Inflammatory macrophage treated with lipopolysaccharide for 4 hours (primary cell): ENCODE data around the gene SNX19.
"Not testable (repeated sequence)": the region's sequence is repeated elsewhere in the genome, so short reads cannot be mapped to it uniquely, and the experiment has no call there.

Source experiments
- DNase-seq: peaks from one replicate; pipeline ENCODE4 v3.0.0-alpha.2; 2020

The SNX19 gene

DNA sequence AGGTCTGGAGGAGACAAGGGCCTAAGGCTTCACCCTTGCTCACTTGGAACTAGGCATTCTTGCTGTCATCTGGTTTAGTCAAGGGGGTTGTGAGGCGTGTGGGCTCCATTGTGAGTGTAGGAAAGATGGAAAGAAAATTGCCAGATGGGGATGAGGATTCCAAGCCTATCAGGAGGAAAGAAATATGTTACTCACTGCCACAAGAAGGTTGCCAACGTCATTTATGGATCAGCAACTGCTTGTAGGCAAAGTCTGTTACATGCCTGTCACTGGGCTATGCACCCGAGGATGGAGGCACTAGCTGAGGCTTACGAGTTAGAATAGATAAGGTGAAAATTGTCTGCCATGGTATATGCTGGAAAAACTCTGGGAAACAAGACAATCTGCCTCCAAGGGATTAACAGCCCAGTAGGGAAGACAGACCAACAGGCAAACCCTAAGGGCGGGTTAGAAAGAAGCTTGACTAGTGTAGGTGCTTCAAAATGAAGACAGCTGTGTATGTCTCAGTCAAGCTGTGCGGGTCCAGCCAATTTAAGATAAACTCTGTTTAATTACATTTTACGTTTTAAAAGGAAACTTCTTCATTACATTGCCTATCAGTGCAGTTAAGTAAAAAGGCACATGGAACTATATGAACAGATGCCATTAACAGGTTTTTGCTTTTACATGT lies 47.4 kb downstream of the SNX19 start:
- no peak for DNase-seq

DNA sequence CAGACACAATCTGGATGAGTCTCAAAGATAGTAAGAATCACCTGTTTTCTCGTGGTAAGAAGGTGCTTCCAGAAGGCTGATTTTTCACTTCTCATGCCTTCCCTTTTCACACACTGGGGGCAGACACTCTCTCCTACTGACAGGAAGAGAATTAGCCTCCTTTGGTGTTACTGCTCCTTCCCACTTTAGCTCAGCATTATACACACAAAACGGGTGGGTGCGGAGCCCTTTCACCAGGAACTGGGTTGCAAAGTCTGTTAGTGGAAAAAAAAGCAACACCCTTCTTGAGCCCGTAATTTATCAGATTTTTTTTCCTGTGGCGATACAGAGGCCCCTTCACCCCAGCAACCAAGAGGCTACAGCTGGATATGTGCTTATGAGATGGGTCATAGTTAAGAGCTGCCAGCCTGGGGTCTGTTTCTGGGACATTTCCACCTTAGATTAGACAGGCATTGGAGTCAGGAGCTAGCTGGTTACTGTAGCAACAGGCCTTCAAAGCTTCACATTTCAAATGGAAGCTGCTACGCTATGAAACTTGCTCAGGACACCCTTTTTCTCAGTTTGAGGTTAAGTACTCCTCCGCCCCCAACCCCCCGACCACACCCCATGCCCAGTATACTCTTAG lies 48.1 kb downstream of the SNX19 start:
- DNase-seq, result no peak

DNA sequence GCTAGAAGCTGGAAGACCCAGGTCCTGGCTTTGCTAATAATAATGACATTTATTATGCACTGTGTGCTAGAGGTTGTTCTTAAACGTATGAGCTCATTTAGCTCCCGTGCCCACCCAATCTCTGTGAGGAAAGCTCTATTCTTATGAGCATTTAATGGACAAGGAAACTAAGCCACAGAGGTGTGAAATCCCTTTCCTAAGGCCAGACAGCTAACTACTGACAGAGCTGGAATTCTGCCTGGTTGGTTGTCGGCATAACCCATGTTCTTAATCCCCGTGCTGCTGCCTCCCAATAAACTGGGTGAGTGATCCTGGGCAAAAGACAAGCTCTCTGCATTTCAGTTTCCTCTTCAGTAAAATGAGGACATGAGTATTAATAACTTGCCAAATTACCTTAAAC lies 49.4 kb downstream of the SNX19 start:
- DNase-seq, result no peak

- no peak for DNase-seq
Measured at GRCh38 chr11:130865774-130866114, 50.5 kb downstream of the SNX19 start.

- DNase-seq, result no peak
Measured at GRCh38 chr11:130865091-130865773, 51.0 kb downstream of the SNX19 start.

GRCh38 chr11:130861902-130862860 lies 54.1 kb downstream of the SNX19 start:
- peak; percentile 88 for DNase-seq

DNA sequence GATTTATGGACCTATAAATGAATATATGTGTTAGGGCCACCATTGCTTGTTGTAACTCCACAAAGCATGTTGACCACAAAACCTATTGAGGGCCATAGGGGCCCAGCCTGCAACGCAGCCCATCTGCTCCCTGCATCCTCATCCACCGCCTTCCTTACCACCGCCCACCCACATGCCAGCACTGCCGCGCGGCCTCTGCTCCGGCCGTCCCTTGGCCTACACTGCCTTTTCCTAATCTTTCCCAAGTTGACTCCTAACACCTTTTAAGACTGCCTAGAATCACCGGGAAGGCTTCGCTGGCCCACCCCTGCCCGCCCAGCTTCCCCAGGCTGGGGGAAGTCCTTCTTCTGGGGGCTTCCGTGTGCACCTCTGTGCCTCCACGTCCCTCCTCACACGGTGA lies 55.0 kb downstream of the SNX19 start:
- DNase-seq, result no peak

- DNase-seq, result no peak
Measured at GRCh38 chr11:130859886-130860285, 56.4 kb downstream of the SNX19 start.

DNA sequence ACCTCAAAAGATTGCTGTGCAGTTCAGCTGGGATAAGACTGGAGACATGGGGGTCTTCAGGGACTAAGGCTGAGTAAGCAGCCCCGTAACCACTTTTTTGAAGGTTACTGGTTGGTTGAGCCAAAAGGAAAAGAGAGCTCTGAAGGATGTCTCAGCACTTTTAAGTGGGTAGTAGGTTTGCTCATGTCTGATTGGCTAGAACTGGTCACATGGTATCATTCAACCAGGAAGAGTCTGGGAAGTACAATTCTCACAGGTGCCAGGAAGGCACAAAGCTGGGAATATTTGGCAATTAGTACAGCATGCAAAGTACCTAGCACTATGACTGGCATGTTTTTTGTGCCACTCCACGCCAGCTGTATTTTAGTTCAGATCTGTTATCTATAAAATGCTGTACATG lies 58.1 kb downstream of the SNX19 start:
- DNase-seq, result no peak

DNA sequence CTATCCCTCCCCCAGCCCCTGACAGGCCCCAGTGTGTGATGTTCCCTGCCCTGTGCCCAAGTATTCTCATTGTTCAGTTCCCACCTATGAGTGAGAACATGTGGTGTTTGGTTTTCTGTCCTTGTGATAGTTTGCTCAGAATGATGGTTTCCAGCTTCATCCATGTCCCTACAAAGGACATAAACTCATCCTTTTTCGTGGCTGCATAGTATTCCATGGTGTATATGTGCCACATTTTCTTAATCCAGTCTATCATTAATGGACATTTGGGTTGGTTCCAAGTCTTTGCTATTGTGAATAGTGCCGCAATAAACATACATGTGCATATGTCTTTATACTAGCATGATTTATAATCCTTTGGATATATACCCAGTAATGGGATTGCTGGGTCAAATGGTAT lies 60.6 kb downstream of the SNX19 start:
- not testable (repeated sequence) for DNase-seq

- DNase-seq, result no peak
Measured at GRCh38 chr11:130854483-130854882, 61.8 kb downstream of the SNX19 start.

- DNase-seq, result no peak
Measured at GRCh38 chr11:130852589-130852988, 63.7 kb downstream of the SNX19 start.

GRCh38 chr11:130850185-130850944 lies 65.9 kb downstream of the SNX19 start:
- no peak for DNase-seq

DNA sequence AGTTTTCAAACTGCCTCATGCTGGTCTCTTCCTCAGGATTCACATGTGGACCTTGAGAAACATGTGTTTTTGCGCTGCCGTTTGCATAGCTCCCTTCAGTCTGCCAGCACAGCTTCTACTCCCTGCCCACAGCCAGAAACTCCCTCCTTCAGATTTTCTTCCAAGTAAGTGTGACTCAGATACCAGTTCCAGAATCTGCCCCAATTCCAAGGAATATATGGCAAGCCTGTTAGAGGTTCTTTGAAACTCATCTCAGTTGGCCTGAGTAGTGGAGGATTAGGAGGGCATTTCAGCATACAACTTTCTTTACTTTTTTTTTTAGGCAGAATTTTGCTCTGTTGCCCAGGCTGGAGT lies 67.1 kb downstream of the SNX19 start:
- no peak for DNase-seq

- no peak for DNase-seq
Measured at GRCh38 chr11:130848361-130849214, 67.7 kb downstream of the SNX19 start.

DNA sequence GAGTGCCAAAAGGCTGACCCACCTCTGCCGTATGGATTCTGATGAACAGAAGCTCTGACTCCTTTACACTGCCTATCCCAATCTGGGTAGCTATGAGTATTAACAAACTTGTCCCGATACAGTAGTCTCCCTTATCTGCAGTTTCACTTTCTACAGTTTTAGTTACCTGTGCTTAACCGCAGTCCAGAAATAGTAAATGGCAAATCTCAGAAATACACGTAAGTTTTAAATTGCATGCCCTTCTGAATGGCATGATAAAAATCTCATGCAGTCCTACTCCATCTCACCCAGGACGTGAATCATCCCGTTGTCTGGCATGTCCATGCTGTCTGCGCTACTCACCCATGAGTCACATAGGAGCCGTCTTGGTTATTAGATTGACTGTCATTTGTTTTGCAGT lies 68.8 kb downstream of the SNX19 start:
- DNase-seq, result no peak

- DNase-seq, result no peak
Measured at GRCh38 chr11:130846606-130847005, 69.7 kb downstream of the SNX19 start.

DNA sequence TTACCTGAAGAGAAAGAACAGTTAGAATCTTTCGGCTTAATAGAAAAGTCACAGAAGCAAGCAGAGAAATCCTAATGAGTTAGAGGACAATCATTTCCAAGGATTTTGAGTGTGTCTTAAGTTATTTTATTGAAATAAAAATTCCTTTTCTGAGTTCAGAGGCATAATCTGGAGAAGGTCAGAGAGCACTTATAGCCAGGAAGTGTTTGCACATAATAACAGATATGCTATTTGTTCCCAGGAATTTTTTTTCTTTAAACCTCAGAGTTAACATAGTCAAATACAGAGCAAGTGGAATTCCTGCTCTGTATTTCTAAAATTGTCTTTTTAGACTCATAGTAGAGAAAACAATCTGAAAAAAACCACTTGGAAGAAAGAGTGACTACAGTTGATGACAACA lies 74.3 kb downstream of the SNX19 start:
- DNase-seq, result no peak

DNA sequence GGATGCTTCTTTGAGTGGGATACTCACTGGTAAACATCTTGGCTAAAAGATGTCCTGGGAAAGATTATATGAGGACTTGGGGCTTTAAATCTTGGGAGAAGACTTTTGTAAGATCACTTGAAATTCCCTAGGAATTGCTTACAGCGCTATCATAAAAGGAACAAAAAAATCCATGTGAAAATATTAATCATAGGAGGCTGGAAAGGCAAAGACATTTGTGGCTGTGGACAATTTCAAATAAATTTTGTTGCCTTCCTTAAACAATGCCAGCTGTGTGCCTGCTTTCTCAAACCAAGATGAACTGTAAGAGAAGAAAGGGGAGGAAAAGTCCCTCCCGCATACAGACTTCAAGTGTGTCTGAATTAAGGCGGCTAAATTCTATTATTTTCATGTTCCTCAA lies 75.6 kb downstream of the SNX19 start:
- no peak for DNase-seq

- no peak for DNase-seq
Measured at GRCh38 chr11:130839981-130840666, 76.2 kb downstream of the SNX19 start.

- no peak for DNase-seq
Measured at GRCh38 chr11:130837194-130837593, 79.1 kb downstream of the SNX19 start.
